ENCODE data around the gene MPRIP.

DNA sequence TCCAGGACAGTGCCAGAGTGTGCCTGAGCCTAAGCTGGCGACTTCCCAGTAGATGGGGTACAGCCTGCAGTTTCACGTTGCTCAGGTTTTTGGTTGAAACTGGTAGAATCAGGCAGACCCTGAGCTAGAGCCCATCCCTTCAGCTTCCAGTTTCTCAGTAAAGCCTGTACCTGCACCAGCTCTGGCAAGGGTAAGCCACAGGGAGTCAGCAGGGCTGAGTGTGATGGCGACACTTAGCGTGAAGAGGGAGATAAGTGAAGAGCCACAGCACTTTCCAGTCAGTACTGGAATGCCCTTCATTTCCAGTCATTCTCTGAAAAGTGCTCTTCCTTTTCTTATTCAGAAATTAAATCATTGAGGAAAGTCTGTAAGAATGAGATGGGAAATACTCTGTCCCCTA is 141.5 kb downstream of the MPRIP start:
- TF ChIP-seq, protein P1, sequence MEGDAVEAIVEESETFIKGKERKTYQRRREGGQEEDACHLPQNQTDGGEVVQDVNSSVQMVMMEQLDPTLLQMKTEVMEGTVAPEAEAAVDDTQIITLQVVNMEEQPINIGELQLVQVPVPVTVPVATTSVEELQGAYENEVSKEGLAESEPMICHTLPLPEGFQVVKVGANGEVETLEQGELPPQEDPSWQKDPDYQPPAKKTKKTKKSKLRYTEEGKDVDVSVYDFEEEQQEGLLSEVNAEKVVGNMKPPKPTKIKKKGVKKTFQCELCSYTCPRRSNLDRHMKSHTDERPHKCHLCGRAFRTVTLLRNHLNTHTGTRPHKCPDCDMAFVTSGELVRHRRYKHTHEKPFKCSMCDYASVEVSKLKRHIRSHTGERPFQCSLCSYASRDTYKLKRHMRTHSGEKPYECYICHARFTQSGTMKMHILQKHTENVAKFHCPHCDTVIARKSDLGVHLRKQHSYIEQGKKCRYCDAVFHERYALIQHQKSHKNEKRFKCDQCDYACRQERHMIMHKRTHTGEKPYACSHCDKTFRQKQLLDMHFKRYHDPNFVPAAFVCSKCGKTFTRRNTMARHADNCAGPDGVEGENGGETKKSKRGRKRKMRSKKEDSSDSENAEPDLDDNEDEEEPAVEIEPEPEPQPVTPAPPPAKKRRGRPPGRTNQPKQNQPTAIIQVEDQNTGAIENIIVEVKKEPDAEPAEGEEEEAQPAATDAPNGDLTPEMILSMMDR (IDR thresholded peaks at IDR 0.05), result no peak
- no peak for TF ChIP-seq POLR2A (IDR thresholded peaks at IDR 0.05)
